Measurements from ENCODE around the gene CACNG8. TPM values are rescaled to one million over a fixed set of nuclear protein-coding genes. Genes with fewer than 3 reads are reported as not detected.
"Not testable (repeated sequence)": the region's sequence is repeated elsewhere in the genome, so short reads cannot be mapped to it uniquely, and the experiment has no call there.

Gene CACNG8
- total RNA-seq, 1 experiment from 2014 or later = not detected

DNA sequence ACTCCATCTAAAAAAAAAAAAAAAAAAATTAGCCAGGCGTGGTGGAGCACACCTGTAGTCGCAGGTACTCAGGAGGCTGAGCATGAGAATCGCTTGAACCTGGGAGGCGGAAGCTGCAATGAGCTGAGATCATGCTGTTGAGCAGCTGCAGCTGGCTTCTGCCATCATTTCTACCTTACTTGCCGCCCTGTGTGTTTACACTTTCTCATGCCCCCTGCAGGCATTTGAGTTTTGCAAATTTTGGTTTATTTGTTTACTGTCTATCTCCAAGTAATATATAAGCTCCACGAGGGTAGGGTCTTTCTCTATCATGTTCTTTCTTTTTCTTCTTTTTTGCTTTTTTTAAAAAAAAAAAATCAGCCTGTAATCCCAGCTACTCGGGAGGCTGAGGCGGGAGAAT, 46.7 kb downstream of the CACNG8 start:
- no peak overlapping the region for H3K4me3 ChIP-seq
- H3K9me3 ChIP-seq = no peaks in the 10 kb centered on the region
- no peak for DNase-seq
- H3K36me3 ChIP-seq = no peaks in the 10 kb centered on the region
- H3K27me3 ChIP-seq = no peaks in the 10 kb centered on the region

DNA sequence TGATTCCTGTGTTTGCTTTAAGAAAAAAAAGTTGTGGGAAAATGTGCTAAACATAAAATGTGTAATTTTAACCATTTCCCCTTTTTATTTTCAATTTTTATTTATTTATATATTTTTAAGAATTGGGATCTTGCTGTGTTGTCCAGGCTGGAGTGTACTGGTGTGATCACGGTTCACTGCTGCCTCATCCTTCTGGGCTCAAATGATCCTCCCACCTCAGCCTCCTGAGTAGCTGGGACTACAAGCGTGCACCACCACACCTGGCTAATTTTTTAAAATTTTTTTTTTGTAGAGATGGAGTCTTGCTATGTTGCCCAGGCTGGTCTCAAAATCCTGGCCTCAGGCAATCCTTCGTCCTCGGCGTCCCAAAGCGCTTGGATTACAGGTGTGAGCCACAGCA, 47.7 kb downstream of the CACNG8 start:
- no peaks in the 10 kb centered on the region for H3K36me3 ChIP-seq
- no peak for DNase-seq
- H3K9me3 ChIP-seq = no peaks in the 10 kb centered on the region
- H3K27me3 ChIP-seq = no peaks in the 10 kb centered on the region
- no peak overlapping the region for H3K4me3 ChIP-seq

DNA sequence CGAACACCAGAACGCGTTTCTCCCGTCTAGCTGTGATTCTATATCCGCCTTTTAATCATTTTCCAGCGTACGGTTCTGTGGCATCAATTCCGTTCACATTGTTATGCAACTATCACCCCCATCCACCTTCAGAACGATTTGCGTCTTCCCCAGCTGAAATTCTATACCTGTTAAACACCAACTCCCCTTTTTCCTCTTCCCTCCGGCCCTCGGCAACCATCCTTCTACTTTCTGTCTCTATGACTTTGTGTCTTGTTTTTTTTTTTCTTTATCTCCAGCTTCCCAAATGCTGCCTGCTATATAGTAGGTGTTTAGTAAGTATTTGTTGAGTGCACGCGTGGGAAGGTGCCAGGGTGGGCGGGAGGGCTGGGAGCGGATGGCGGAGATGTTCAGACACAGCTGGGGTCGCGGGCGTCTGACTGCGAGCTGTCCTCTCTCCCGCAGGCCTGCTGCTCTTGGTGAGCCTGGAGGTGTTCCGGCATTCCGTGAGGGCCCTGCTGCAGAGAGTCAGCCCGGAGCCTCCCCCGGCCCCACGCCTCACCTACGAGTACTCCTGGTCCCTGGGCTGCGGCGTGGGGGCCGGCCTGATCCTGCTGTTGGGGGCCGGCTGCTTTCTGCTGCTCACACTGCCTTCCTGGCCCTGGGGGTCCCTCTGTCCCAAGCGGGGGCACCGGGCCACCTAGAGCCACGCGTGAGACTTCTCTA, 48.9 kb downstream of the CACNG8 start:
- Histone ChIP-seq H3K27me3 (no peaks in the 10 kb centered on the region), H3K9me3 (no peaks in the 10 kb centered on the region), H3K4me3 (no peak overlapping the region), H3K36me3 (no peaks in the 10 kb centered on the region)
- no peak for DNase-seq

DNA sequence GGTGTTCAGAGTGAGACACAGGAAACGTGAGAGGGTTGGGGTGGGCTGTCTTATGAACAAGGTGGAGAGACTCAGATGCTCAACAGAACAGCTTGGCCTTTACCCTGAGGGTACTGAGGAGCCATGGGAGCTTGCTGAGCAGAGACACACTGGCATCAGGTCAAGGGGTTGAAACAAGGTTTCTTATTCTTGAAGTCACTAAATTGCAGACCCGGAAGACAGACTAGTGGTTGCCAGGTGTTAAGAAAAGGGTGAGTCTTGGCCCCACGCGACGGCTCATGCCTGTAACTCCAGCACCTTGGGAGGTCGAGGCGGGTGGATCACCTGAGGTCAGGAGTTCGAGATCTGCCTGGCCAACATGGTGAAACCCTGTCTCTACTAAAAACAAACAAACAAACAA, 51.1 kb downstream of the CACNG8 start:
- DNase-seq = no peak
- Histone ChIP-seq H3K36me3 (no peaks in the 10 kb centered on the region), H3K4me3 (no peak overlapping the region), H3K27me3 (no peaks in the 10 kb centered on the region), H3K9me3 (no peaks in the 10 kb centered on the region)

DNA sequence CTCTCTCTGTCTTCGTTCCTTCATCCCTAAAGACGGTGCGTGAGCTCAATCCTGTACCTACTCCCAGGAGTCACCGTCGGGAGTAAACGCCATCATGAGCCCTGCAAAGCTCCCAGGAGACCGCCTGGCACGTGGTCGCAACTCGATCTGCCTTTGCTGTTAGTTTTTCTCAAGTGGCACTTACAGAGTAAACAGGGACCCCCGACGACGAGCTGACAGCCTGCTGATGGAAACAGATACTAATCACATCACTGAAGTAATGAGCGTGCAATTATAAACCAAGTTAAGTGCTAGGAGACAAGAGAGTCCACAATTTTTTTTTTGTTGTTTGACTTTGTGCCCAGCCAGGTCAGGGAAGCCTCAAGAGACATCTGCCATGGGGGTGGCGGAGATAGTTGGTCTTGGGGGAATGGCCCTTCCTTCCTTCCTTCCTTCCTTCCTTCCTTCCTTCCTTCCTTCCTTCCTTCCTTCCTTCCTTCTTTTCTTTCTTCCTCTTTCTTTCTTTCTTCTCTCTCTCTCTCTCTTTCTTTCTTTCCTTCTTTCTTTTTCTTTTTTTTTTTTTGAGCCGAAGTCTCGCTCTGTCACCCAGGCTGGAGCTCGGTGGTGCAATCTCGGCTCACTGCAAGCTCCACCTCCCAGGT, 52.3 kb downstream of the CACNG8 start:
- Histone ChIP-seq H3K9me3 (no peaks in the 10 kb centered on the region), H3K36me3 (no peaks in the 10 kb centered on the region), H3K27me3 (no peaks in the 10 kb centered on the region), H3K4me3 (no peak overlapping the region)
- DNase-seq = no peak

DNA sequence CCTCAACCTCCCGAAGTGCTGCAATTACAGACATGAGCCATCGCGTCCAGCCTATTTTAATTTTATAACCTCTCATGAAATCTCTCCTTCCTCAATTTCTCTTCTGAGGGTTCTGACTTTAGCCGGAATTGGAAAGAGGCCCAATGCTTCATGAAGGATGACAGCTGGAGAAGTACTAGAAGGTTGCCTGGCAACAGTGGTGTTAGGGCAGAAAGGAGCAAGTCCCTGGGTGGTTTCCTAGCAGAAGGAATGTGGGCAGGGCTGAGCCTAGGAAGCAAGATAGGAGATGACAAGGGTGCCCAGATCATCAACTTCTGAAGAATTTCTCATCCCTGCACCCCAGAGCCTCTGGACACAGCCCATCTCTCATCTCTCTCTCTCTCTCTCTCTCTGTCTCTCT, 54.5 kb downstream of the CACNG8 start:
- Histone ChIP-seq H3K27me3 (no peaks in the 10 kb centered on the region), H3K9me3 (no peaks in the 10 kb centered on the region), H3K4me3 (no peak overlapping the region), H3K36me3 (no peaks in the 10 kb centered on the region)
- DNase-seq = peak; percentile 40

DNA sequence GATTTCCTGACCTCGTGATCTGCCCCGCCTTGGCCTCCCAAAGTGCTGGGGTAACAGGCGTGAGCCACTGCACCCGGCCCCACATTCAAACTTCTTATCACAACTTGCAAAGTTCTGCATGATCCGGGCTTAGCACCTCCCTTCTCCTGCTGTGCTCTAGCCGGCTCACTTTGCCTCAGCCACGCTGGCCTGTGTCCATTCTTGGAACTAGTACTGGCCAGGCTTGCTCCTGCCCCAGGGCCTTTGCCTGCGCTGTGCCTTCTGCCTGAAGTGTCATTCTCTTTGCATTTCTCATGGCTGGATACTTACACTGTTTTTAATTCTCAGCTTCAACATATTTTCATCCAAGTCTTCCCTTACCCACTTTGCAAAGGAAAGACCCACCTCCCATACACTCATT, 58.6 kb downstream of the CACNG8 start:
- no peaks in the 10 kb centered on the region for H3K27me3 ChIP-seq
- H3K4me3 ChIP-seq = no peak overlapping the region
- DNase-seq = no peak
- no peaks in the 10 kb centered on the region for H3K9me3 ChIP-seq
- H3K36me3 ChIP-seq = no peaks in the 10 kb centered on the region

DNA sequence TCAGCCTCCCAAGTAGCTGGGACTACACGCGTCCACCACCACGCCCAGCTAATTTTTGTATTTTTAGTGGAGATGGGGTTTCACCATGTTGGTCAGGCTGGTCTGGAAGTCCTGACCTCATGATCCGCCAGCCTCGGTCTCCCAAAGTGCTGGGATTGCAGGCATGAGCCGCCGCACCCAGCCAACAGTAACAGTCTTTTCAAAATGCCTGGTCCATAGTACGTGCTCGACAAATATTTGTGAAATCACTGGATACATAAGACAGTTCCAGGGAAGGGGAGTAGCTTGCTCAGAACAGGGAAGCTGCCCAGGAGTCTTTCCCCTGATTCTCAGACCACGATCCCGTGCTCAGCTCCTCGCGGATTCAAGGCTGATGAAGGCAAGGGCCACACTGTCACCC, 59.2 kb downstream of the CACNG8 start:
- H3K27me3 ChIP-seq = no peaks in the 10 kb centered on the region
- no peaks in the 10 kb centered on the region for H3K9me3 ChIP-seq
- DNase-seq = no peak
- H3K4me3 ChIP-seq = no peak overlapping the region
- H3K36me3 ChIP-seq = no peaks in the 10 kb centered on the region

DNA sequence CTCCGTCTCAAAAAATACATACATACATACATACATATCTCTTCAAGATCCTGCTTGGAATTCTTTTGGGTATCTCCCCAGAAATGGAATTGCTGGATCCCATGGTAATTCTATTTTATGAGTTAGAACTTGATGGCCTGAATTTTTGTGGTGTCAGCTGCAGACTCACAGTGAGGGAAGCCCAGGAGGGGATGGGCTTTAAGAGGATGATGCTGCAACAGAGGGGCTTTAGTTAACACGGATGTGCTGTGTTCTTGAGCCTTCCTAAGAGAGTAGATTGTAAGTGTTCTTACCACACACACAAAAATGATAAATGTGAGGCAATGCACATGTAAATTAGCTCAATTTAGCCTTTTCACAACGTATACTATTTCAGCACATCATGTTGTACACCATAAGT, 60.5 kb downstream of the CACNG8 start:
- Histone ChIP-seq H3K9me3 (no peaks in the 10 kb centered on the region), H3K36me3 (no peaks in the 10 kb centered on the region), H3K27me3 (no peaks in the 10 kb centered on the region), H3K4me3 (no peak overlapping the region)
- DNase-seq = no peak

DNA sequence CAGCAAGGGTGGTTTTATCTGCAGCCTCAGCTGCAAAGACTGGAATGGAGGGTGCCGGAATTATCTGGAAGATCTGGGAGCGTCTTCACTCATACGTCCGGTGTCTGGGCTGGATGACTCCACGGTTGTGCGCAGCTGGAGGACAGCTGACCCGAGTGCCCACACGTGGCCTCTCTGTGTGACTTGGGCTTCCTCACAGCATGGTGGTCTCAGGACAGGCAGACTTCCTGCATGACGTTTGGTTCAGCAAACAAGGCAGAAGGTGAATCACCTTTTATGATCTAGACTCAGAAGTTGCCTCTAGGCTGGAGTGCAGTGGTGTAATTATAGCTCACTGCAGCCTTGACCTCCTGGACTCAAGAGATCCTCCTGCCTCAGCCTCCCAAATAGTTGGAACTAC, 61.9 kb downstream of the CACNG8 start:
- H3K27me3 ChIP-seq = no peaks in the 10 kb centered on the region
- no peaks in the 10 kb centered on the region for H3K36me3 ChIP-seq
- H3K4me3 ChIP-seq = no peak overlapping the region
- no peak for DNase-seq
- H3K9me3 ChIP-seq = no peaks in the 10 kb centered on the region

DNA sequence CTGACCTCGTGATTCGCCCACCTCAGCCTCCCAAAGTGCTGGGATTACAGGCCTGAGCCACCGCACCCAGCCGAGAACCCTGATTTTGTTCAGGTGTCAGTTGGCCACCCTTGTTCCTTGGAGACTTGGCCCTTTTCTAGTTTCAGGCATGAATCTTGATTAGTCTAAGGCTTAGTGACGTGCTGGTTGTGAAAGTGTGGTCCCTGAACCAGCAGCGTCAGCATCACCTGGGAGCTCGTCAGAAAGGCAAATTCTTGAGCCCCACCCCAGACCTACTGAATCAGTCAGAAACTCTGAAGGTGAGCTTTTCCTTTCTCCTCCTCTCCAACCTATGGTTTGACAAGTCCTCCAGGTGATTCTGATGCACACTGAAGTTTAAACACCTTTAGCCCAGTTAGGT, 63.9 kb downstream of the CACNG8 start:
- no peak for DNase-seq
- no peak overlapping the region for H3K4me3 ChIP-seq
- H3K27me3 ChIP-seq = no peaks in the 10 kb centered on the region
- no peaks in the 10 kb centered on the region for H3K9me3 ChIP-seq
- no peaks in the 10 kb centered on the region for H3K36me3 ChIP-seq

DNA sequence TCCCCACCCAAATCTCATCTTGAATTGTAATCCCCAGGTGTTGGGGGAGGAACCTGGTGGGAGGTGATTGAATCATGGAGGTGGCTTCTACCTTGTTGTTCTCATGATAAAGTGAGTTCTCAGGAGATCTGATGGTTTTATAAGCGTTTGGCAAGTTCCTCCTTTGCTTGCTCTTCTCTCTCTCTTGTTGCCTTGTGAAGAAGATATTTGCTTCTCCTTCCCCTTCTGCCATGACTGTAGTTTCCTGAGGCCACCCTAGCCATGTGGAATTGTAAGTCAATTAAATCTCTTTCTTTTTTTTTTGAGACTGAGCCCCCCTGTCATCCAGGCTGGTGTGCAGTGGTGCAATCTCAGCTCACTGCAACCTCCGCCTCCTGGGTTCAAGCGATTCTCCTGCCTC, 66.6 kb downstream of the CACNG8 start:
- DNase-seq = no peak
- Histone ChIP-seq H3K27me3 (no peaks in the 10 kb centered on the region), H3K4me3 (no peak overlapping the region), H3K9me3 (no peaks in the 10 kb centered on the region), H3K36me3 (no peaks in the 10 kb centered on the region)

DNA sequence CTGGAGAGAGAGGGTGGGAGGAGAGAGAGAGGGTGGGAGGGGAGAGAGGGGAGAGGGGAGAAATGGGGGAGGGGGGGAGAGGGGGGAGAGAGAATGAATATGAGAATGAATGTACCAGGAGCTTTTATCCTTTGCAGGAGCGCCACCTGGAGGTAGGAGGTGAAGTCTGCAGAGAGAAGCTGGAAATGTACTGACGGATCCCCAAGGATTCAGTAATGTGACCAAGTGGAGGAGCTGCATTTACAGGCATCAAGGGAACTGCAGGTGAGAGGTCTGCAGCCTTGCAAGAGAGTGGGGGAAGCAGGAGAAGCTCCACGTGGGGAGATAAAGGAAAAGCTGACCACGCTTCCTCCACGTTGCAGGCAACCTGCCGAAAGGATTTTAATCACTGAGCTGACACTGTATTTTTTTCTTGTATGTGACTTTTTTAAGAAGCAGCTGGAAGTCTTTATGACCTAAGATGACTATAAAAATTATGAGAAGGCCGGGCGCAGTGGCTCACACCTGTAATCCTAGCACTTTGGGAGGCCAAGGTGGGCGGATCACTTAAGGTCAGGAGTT, 67.3 kb downstream of the CACNG8 start:
- H3K36me3 ChIP-seq = no peaks in the 10 kb centered on the region
- no peaks in the 10 kb centered on the region for H3K9me3 ChIP-seq
- H3K27me3 ChIP-seq = no peaks in the 10 kb centered on the region
- DNase-seq = peak; percentile 49
- no peak overlapping the region for H3K4me3 ChIP-seq

DNA sequence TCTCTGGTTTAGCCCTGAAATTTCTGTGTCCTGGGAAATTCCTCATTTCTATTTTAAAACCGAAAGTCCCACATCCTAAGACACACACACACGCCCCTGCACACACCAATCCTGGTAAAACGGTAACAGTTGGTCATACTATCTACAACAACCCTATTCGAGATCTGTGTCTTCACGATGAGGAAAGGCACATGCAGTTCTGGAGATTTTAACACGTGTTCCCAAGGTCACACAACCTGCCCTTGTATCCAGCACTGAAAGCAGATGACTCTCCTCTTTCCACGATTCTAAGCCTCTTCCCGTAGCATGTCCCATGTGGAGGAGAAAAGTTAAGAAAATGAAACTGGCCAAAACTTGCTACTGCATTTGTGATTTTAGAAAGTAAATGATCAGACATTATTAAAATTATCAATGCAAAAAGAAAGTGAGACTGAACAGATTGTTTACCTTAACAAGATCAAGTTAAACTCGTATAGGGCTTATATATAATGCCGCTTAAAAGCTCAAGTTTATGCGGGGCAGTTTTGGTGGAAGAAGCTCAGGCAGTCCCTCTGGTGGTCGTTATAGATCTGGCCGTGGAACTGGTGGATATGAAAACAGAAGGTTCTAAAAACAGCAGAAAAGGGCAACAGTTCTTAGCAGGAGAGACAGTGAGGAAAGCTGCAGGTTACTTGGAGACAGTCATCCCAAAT, 68.3 kb downstream of the CACNG8 start:
- no peak for DNase-seq
- Histone ChIP-seq H3K36me3 (no peaks in the 10 kb centered on the region), H3K27me3 (no peaks in the 10 kb centered on the region), H3K4me3 (peak overlapping the region; percentile 35), H3K9me3 (no peaks in the 10 kb centered on the region)

DNA sequence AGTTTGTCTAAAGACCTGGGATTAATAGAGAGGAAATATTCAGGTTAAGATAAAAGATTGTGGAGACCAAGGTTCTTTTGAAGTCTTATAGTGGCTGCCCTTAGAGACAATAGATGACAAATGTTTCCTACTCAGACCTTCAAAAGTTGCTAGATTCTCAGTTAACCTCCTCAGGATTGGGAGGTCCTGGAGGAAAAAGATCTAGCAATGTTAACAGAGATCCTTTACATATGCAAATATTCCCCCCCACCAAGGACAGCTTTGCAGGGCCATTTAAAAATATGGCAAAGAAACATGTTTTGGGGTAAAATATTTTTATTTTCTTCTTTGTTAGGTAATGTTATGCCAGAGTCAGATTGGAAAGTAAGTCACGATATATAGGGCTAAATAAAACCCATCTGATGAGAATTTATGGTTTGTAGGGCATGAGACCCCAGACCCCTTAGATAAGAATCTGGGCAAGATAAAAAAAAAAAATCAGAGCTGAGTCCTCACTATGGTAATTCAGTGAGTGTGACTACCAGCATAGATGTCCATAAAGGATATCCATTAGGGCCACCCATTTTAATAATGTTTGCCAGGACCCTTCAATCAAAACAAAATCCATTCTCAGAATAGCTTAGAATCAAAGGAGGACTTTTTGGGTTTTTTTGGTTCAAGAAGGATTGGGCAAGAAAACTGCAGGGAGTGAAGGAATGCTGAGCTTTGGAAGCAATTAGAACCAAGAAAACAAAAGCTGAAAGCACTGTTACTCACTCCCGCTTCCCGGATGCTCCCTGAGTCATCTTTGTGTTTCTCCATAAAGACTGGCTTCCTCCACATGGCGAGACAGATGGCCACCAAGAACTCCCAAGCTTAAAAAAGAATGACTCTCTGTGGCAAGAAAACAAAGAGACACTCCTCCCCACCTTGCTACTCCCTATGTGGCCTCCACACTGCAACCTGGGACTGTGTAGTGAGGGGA, 72.8 kb downstream of the CACNG8 start:
- Histone ChIP-seq H3K36me3 (no peaks in the 10 kb centered on the region), H3K27me3 (no peaks in the 10 kb centered on the region), H3K9me3 (no peaks in the 10 kb centered on the region), H3K4me3 (no peak overlapping the region)
- peak; percentile 79 for DNase-seq

DNA sequence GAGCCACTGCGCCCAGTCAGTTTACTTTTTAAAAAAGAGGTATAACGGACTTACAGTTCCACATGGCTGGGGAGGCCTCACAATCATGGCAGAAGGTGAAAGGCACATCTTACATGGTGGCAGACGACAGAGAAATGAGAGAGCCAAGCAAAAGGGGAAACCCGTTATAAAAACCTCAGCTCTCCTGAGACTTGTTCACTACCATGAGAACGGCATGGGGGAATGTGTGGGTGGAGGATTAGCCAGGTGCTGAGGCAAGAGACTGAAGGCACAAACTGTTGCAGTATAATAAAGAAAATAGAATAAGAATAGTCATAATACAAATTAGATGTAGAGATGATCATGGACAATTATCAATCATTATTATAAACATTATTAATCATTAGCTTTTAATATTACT, 73.8 kb downstream of the CACNG8 start:
- not testable (repeated sequence) for H3K36me3 ChIP-seq, H3K9me3 ChIP-seq, H3K4me3 ChIP-seq, DNase-seq, H3K27me3 ChIP-seq

Measured in MG63 (cell line).